ENCODE data around the gene FAM107B. TPM values are rescaled to one million over a fixed set of nuclear protein-coding genes. Genes with fewer than 3 reads are reported as not detected.

The FAM107B gene
- total and polyA plus RNA-seq, 2 donors (not counting 3 experiments of a cell fraction or from before 2014, with no cell fraction given) = 39.2 to 176 TPM

- H3K9me3 ChIP-seq (replicated peaks; ENCODE audit: control insufficient read depth, insufficient read depth, low read length) = no peaks in the 10 kb centered on the region
- POLR2A ChIA-PET = no interaction called here
- peak overlapping the region; percentile 41 for H3K27ac ChIP-seq (ENCODE audit: insufficient read depth, low read depth, low read length)
- peaks cover 2% of the 10 kb centered on the region for H4K20me1 ChIP-seq (replicated peaks; ENCODE audit: control insufficient read depth, extremely low read depth, insufficient read depth, low read length)
- CTCF ChIA-PET = interaction anchor here (0.9 to 1.0 kb wide), 4 partner anchors 9 to 24 kb away, joined by 3 to 5 read pairs (median 4); no protein-coding TSS in a partner anchor
- no peak overlapping the region for H3K4me3 ChIP-seq (replicated peaks in 1 of 3; ENCODE audit: insufficient read depth in 1 of 3, low read depth in 1 of 3, low read length in 3 of 3)
- H2AFZ ChIP-seq (ENCODE audit: low read depth, low read length) = no peak overlapping the region
- dilution Hi-C loops (cut with MboI; ENCODE audit: extremely low pct_ligation_motif_present, low sequenced_read_pairs) = no loop called here
- no TSS peak for BruUV-seq (replicated peaks)
- intact Hi-C loops (cut with micrococcal nuclease) = loop anchor here (5.0 kb wide), 1 partner anchor 48 kb away; no protein-coding TSS in a partner anchor
- peaks cover 52% of the 10 kb centered on the region for H3K4me1 ChIP-seq (ENCODE audit: control insufficient read depth, extremely low read depth, insufficient read depth, low read length)
- no peak overlapping the region for H3K9ac ChIP-seq (replicated peaks; ENCODE audit: extremely low read depth, insufficient read depth, low read length)
- H3K27me3 ChIP-seq (ENCODE audit: control insufficient read depth in 2 of 2, insufficient read depth in 2 of 2, low read length in 2 of 2) = no peaks in the 10 kb centered on the region
- DNase-seq (ENCODE audit: low read depth, low spot score) (peak; percentile 62), FAIRE-seq (no peak)
- H3K9me1 ChIP-seq (replicated peaks; ENCODE audit: control insufficient read depth, extremely low read depth, insufficient read depth, low read length) = no peaks in the 10 kb centered on the region
- peaks cover 0 to 2% of the 10 kb centered on the region in 2 experiments for H3K36me3 ChIP-seq (ENCODE audit: control insufficient read depth in 2 of 2, extremely low read depth in 1 of 2, insufficient read depth in 2 of 2, low read length in 2 of 2)
- peaks cover 92% of the 10 kb centered on the region for H3K79me2 ChIP-seq (ENCODE audit: control insufficient read depth, insufficient read depth, low read length)
- TF ChIP-seq JUN (IDR thresholded peaks at IDR 0.05; ENCODE audit: borderline replicate concordance, insufficient read depth, insufficient read length, low read depth) = peak; percentile 35
- TF ChIP-seq FOS (IDR thresholded peaks at IDR 0.05; ENCODE audit: borderline replicate concordance, insufficient read depth, low read length) = peak; percentile 4
- no peak for TF ChIP-seq POLR2AphosphoS5 (IDR thresholded peaks at IDR 0.05; ENCODE audit: insufficient read depth, low read depth, low read length)
- peak overlapping the region; percentile 20 for H3K4me2 ChIP-seq (ENCODE audit: insufficient read depth, low read length)
Observed at GRCh38 chr10:14554491-14555205, 220.0 kb downstream of the FAM107B start.

GRCh38 chr10:14554091-14554490, 220.6 kb downstream of the FAM107B start:
- Histone ChIP-seq H3K9ac (replicated peaks; ENCODE audit: extremely low read depth, insufficient read depth, low read length) (no peak overlapping the region), H3K9me1 (replicated peaks; ENCODE audit: control insufficient read depth, extremely low read depth, insufficient read depth, low read length) (no peaks in the 10 kb centered on the region), H3K4me1 (ENCODE audit: control insufficient read depth, extremely low read depth, insufficient read depth, low read length) (peaks cover 51% of the 10 kb centered on the region), H2AFZ (ENCODE audit: low read depth, low read length) (no peak overlapping the region), H3K9me3 (replicated peaks; ENCODE audit: control insufficient read depth, insufficient read depth, low read length) (no peaks in the 10 kb centered on the region), H3K4me2 (ENCODE audit: insufficient read depth, low read length) (peak overlapping the region; percentile 20), H3K27me3 (ENCODE audit: control insufficient read depth in 2 of 2, insufficient read depth in 2 of 2, low read length in 2 of 2) (no peaks in the 10 kb centered on the region), H3K27ac (ENCODE audit: insufficient read depth, low read depth, low read length) (peak overlapping the region; percentile 41), H3K4me3 (replicated peaks in 1 of 3; ENCODE audit: insufficient read depth in 1 of 3, low read depth in 1 of 3, low read length in 3 of 3) (no peak overlapping the region), H3K36me3 (ENCODE audit: control insufficient read depth in 2 of 2, extremely low read depth in 1 of 2, insufficient read depth in 2 of 2, low read length in 2 of 2) (peaks cover 0 to 5% of the 10 kb centered on the region in 2 experiments), H3K79me2 (ENCODE audit: control insufficient read depth, insufficient read depth, low read length) (peaks cover 92% of the 10 kb centered on the region), H4K20me1 (replicated peaks; ENCODE audit: control insufficient read depth, extremely low read depth, insufficient read depth, low read length) (peaks cover 2% of the 10 kb centered on the region)
- POLR2A ChIA-PET = no interaction called here
- dilution Hi-C loops (cut with MboI; ENCODE audit: extremely low pct_ligation_motif_present, low sequenced_read_pairs) = no loop called here
- CTCF ChIA-PET = interaction anchor here (0.8 to 2.8 kb wide), 6 partner anchors 8 to 269 kb away, joined by 3 to 7 read pairs (median 4); no protein-coding TSS in a partner anchor
- intact Hi-C loops (cut with micrococcal nuclease) = loop anchor here (5.0 kb wide), 1 partner anchor 48 kb away; no protein-coding TSS in a partner anchor
- no peak for FAIRE-seq
- DNase-seq (ENCODE audit: low read depth, low spot score) = no peak
- no peak for TF ChIP-seq MYC (IDR thresholded peaks at IDR 0.05; ENCODE audit: low read depth, low read length)
- no TSS peak for BruUV-seq (replicated peaks)

Measured in endothelial cell of umbilical vein (primary cell).